Activated gamma-delta T cell treated with anti-CD3 and anti-CD28 coated beads, Interleukin-2, amount 50 U/mL, for 16 hours (primary cell): ENCODE measurements around the gene GSTM2.
A peak's percentile ranks its signal among the peaks of the same experiment; 100 is the strongest.

Source experiments
- DNase-seq: peaks from one replicate; pipeline ENCODE4 v3.0.0-alpha.2; 2020; ENCODE audit warnings: low read depth

GSTM2 gene

GRCh38 chr1:109629372-109630030, 38.4 kb upstream of the GSTM2 start:
- no peak for DNase-seq

- no peak for DNase-seq
Measured at GRCh38 chr1:109630081-109630897, 37.6 kb upstream of the GSTM2 start.

GRCh38 chr1:109630898-109631512, 36.9 kb upstream of the GSTM2 start:
- DNase-seq, result no peak

- no peak for DNase-seq
Measured at GRCh38 chr1:109631513-109632505, 36.0 kb upstream of the GSTM2 start.

GRCh38 chr1:109632671-109633346, 35.0 kb upstream of the GSTM2 start:
- no peak for DNase-seq

GRCh38 chr1:109634292-109634691, 33.6 kb upstream of the GSTM2 start:
- no peak for DNase-seq

GRCh38 chr1:109634771-109635750, 32.8 kb upstream of the GSTM2 start:
- DNase-seq, result no peak

- no peak for DNase-seq
Measured at GRCh38 chr1:109635862-109636200, 32.0 kb upstream of the GSTM2 start.

GRCh38 chr1:109636201-109636952, 31.5 kb upstream of the GSTM2 start:
- DNase-seq, result no peak

GRCh38 chr1:109637446-109637845, 30.4 kb upstream of the GSTM2 start:
- no peak for DNase-seq

- no peak for DNase-seq
Measured at GRCh38 chr1:109639063-109639840, 28.6 kb upstream of the GSTM2 start.

- DNase-seq, result no peak
Measured at GRCh38 chr1:109639841-109640184, 28.0 kb upstream of the GSTM2 start.

- peak; percentile 90 for DNase-seq
Measured at GRCh38 chr1:109640285-109640865, 27.5 kb upstream of the GSTM2 start.

- no peak for DNase-seq
Measured at GRCh38 chr1:109641078-109641740, 26.6 kb upstream of the GSTM2 start.

- DNase-seq, result no peak
Measured at GRCh38 chr1:109641861-109642260, 26.0 kb upstream of the GSTM2 start.

GRCh38 chr1:109642626-109643025, 25.2 kb upstream of the GSTM2 start:
- no peak for DNase-seq

- peak; percentile 84 for DNase-seq
Measured at GRCh38 chr1:109643385-109644230, 24.2 kb upstream of the GSTM2 start.
